Measurements from ENCODE around the gene SEMA4G.
"Not testable (repeated sequence)": the region's sequence is repeated elsewhere in the genome, so short reads cannot be mapped to it uniquely, and the experiment has no call there.

Gene SEMA4G

DNA sequence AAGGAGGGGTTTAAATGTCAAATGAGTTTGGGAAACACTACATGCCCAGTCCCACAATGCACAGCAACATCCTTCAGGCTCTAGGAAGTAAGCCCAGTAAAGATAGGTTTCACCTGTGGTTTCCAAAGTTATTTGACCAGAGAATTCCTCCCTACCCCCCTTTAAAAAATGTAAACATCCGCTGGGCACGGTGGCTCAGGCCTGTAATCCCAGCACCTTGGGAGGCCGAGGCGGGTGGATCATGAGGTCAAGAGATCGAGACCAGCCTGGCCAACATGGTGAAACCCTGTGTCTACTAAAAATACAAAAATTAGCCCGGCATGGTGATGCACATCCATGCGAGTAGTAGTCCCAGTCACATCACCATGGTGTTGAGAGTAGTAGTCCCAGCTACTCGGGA is 6.1 kb downstream of the SEMA4G start:
- not testable (repeated sequence) for DNase-seq (ENCODE audit: low spot score in 2 of 2); H3K27ac Mint-ChIP-seq (ENCODE audit: low read depth)

DNA sequence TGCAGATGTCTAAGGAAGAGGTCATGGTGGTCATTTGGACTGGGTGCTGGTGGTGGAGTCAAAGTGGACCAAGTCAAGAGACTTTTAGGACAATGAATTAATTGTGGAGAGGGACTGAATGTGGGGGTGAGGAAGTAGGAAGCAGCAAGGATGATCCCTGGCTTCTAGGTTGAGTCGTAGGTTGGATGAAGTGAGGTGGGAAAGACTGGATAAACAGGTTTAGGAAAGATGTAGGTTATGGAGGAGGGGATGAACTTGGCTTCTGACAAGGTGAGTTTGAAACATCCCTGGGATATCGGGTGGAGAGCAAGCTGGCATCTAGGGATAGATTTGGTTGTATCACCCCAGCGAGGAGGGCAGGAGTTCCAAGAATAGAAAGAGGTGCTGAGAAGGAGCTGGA is 7.6 kb downstream of the SEMA4G start:
- no peak for DNase-seq (ENCODE audit: low spot score in 2 of 2)
- H3K27me3 Mint-ChIP-seq, result no peaks in the 10 kb centered on the region
- peaks cover under 1% of the 10 kb centered on the region for H3K4me1 Mint-ChIP-seq
- no peaks in the 10 kb centered on the region for H3K9me3 Mint-ChIP-seq
- peaks cover 6% of the 10 kb centered on the region for H3K36me3 Mint-ChIP-seq (ENCODE audit: insufficient read depth)
- no peak overlapping the region for H3K27ac Mint-ChIP-seq (ENCODE audit: low read depth)
- no peak for ATAC-seq (replicated peaks; ENCODE audit: extremely low read depth, poor library complexity, severe bottlenecking)
- no peak overlapping the region for H3K4me3 Mint-ChIP-seq

More for the DNA sequence above, 6.1 kb downstream of the SEMA4G start:
- H3K9me3 Mint-ChIP-seq; H3K4me3 Mint-ChIP-seq; H3K4me1 Mint-ChIP-seq; H3K27me3 Mint-ChIP-seq; ATAC-seq (replicated peaks; ENCODE audit: extremely low read depth, poor library complexity, severe bottlenecking); H3K36me3 Mint-ChIP-seq (ENCODE audit: insufficient read depth): not testable (repeated sequence)

DNA sequence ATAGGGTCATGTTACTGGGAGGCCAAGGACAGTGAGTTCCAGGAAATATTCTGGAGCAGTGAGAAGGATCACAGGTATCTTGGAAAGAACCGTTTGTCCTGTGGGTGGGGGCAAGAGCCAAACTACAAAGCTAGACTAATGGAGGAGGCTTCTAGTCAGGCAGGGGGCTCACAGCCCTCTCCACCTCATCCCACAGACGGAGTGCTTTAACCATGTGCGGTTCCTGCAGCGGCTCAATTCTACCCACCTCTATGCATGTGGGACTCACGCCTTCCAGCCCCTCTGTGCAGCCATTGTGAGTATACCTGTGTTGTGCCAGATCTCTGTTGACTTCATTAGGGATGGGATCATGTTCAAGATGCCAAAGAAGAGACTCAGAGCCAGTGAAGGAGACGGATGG is 8.1 kb downstream of the SEMA4G start:
- H3K27ac Mint-ChIP-seq (ENCODE audit: low read depth), result no peak overlapping the region
- no peaks in the 10 kb centered on the region for H3K27me3 Mint-ChIP-seq
- no peaks in the 10 kb centered on the region for H3K9me3 Mint-ChIP-seq
- no peak overlapping the region for H3K4me3 Mint-ChIP-seq
- peaks cover 5% of the 10 kb centered on the region for H3K4me1 Mint-ChIP-seq
- ATAC-seq (replicated peaks; ENCODE audit: extremely low read depth, poor library complexity, severe bottlenecking), result no peak
- peaks cover 9% of the 10 kb centered on the region for H3K36me3 Mint-ChIP-seq (ENCODE audit: insufficient read depth)
- no peak for DNase-seq (ENCODE audit: low spot score in 2 of 2)

DNA sequence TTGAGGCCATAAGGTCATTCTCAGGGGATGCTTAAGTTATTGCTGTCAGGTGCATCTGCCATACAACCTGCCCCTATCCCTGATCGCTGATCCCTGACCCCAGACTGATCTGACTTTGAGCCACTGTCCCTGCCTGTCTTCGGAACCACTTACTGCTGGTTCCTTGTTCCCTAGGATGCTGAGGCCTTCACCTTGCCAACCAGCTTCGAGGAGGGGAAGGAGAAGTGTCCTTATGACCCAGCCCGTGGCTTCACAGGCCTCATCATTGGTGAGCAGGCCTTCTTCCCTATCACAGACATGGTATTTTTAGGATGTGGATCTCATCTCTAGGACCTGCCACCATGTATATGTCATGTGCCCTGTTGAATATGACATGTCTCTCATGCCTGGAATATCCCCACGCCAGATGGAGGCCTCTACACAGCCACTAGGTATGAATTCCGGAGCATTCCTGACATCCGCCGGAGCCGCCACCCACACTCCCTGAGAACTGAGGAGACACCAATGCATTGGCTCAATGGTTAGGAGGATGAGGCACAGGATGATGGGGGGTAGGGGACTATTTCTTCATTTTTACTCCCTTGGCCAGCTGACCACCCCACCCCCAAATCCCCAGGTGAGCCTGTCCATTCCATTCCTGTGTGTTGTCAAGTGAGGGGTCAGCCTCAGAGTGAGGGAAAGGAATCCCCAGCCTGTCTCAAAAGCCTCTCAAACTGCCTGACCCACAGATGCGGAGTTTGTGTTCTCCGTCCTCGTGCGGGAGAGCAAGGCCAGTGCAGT is 9.0 kb downstream of the SEMA4G start:
- peaks cover 5% of the 10 kb centered on the region for H3K4me1 Mint-ChIP-seq

GRCh38 chr10:100978901-100979195 is 9.5 kb downstream of the SEMA4G start:
- DNase-seq (ENCODE audit: low spot score in 2 of 2) (no peak), ATAC-seq (replicated peaks; ENCODE audit: extremely low read depth, poor library complexity, severe bottlenecking) (no peak)
- H3K36me3 Mint-ChIP-seq (ENCODE audit: insufficient read depth), result peaks cover 12% of the 10 kb centered on the region
- H3K27me3 Mint-ChIP-seq, result no peaks in the 10 kb centered on the region
- H3K4me3 Mint-ChIP-seq, result no peak overlapping the region
- peaks cover 5% of the 10 kb centered on the region for H3K4me1 Mint-ChIP-seq
- no peak overlapping the region for H3K27ac Mint-ChIP-seq (ENCODE audit: low read depth)
- no peaks in the 10 kb centered on the region for H3K9me3 Mint-ChIP-seq

More for the DNA sequence above, 9.0 kb downstream of the SEMA4G start:
- no peak overlapping the region for H3K4me3 Mint-ChIP-seq
- H3K36me3 Mint-ChIP-seq (ENCODE audit: insufficient read depth), result peaks cover 12% of the 10 kb centered on the region
- no peak overlapping the region for H3K27ac Mint-ChIP-seq (ENCODE audit: low read depth)
- DNase-seq (ENCODE audit: low spot score in 2 of 2) (no peak), ATAC-seq (replicated peaks; ENCODE audit: extremely low read depth, poor library complexity, severe bottlenecking) (no peak)
- no peaks in the 10 kb centered on the region for H3K9me3 Mint-ChIP-seq
- H3K27me3 Mint-ChIP-seq, result no peaks in the 10 kb centered on the region

DNA sequence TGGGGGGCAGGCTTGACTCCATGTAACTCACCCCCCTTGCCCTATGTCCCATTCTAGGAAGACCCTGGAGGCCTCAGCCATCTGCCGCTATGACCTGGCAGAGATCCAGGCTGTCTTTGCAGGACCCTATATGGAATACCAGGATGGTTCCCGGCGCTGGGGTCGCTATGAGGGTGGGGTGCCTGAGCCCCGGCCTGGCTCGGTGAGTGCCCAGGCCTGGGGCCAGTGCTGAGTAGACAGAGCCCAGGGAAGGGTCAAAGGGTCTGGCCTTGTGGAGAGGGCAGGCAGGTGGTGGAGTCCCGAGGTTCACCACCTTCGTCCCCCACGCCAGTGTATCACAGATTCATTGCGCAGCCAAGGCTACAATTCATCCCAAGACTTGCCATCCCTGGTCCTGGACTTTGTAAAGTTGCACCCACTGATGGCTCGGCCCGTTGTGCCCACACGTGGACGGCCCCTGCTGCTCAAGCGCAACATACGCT is 10.5 kb downstream of the SEMA4G start:
- Mint-ChIP-seq H3K4me1 (peaks cover 13% of the 10 kb centered on the region), H3K9me3 (no peaks in the 10 kb centered on the region), H3K27ac (ENCODE audit: low read depth) (no peak overlapping the region), H3K4me3 (no peak overlapping the region), H3K36me3 (ENCODE audit: insufficient read depth) (peaks cover 12% of the 10 kb centered on the region), H3K27me3 (no peaks in the 10 kb centered on the region)
- no peak for ATAC-seq (replicated peaks; ENCODE audit: extremely low read depth, poor library complexity, severe bottlenecking)
- DNase-seq (ENCODE audit: low spot score in 2 of 2), result no peak

- Mint-ChIP-seq H3K4me1 (peaks cover 15% of the 10 kb centered on the region), H3K36me3 (ENCODE audit: insufficient read depth) (peaks cover 15% of the 10 kb centered on the region), H3K9me3 (no peaks in the 10 kb centered on the region), H3K4me3 (no peak overlapping the region), H3K27ac (ENCODE audit: low read depth) (no peak overlapping the region), H3K27me3 (no peaks in the 10 kb centered on the region)
- ATAC-seq (replicated peaks; ENCODE audit: extremely low read depth, poor library complexity, severe bottlenecking) (no peak), DNase-seq (ENCODE audit: low spot score in 2 of 2) (no peak)
Measured at GRCh38 chr10:100980311-100980710, 11.0 kb downstream of the SEMA4G start.

DNA sequence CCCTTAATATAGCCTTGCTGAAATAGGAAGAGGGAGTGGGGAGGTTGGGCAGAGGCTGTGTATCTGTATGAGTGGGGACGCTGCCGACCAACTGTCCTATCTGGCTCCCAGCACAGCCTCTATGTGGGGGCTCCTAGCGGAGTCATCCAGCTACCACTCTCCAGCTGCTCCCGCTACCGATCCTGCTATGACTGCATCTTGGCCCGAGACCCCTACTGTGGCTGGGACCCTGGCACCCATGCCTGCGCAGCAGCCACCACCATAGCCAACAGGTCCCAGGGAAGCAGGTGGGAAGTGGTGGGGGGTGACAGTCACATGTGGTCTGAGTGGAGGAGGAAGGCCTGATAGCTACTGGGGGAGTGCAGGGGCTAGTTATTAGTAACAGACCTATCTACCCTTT is 11.4 kb downstream of the SEMA4G start:
- peaks cover 15% of the 10 kb centered on the region for H3K36me3 Mint-ChIP-seq (ENCODE audit: insufficient read depth)
- H3K9me3 Mint-ChIP-seq, result no peaks in the 10 kb centered on the region
- no peak overlapping the region for H3K4me3 Mint-ChIP-seq
- H3K27ac Mint-ChIP-seq (ENCODE audit: low read depth), result no peak overlapping the region
- H3K27me3 Mint-ChIP-seq, result no peaks in the 10 kb centered on the region
- ATAC-seq (replicated peaks; ENCODE audit: extremely low read depth, poor library complexity, severe bottlenecking) (no peak), DNase-seq (ENCODE audit: low spot score in 2 of 2) (no peak)
- peaks cover 19% of the 10 kb centered on the region for H3K4me1 Mint-ChIP-seq

DNA sequence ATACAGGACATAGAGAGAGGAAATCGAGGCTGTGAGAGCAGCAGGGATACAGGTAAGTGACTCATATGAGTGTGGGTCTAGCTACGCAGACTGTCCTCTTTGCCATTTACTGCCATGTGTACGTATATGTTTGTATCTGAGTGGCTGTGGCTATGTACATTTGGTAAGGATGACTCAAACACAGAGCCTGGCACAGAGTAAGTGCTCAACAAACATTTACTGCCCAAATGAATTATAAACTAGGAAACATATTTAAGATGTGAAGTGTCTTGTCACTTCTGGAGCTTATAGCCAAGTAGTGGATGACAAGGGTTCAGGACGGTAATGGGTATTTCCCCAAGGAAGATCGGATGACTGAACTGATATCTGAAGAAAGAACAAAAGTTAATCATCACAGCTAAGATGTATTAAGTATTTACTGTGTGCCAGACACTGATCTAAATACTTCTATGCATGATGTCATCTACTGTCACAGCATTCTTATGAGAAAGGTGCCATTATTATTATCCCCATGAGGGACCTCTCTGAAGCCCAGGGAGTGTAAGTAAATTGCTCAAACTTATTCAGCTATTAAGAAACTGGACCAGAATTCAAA is 12.0 kb downstream of the SEMA4G start:
- Mint-ChIP-seq H3K27me3 (no peaks in the 10 kb centered on the region), H3K4me3 (no peak overlapping the region), H3K36me3 (ENCODE audit: insufficient read depth) (peaks cover 15% of the 10 kb centered on the region), H3K4me1 (peaks cover 22% of the 10 kb centered on the region), H3K9me3 (no peaks in the 10 kb centered on the region), H3K27ac (ENCODE audit: low read depth) (no peak overlapping the region)
- ATAC-seq (replicated peaks; ENCODE audit: extremely low read depth, poor library complexity, severe bottlenecking) (no peak), DNase-seq (ENCODE audit: low spot score in 2 of 2) (no peak)

- Mint-ChIP-seq H3K4me1 (peaks cover 40% of the 10 kb centered on the region), H3K9me3 (no peaks in the 10 kb centered on the region), H3K36me3 (ENCODE audit: insufficient read depth) (peaks cover 20% of the 10 kb centered on the region), H3K4me3 (no peak overlapping the region), H3K27me3 (no peaks in the 10 kb centered on the region), H3K27ac (ENCODE audit: low read depth) (no peak overlapping the region)
- ATAC-seq (replicated peaks; ENCODE audit: extremely low read depth, poor library complexity, severe bottlenecking) (no peak), DNase-seq (ENCODE audit: low spot score in 2 of 2) (no peak)
Measured at GRCh38 chr10:100982916-100983830, 13.9 kb downstream of the SEMA4G start.

- Mint-ChIP-seq H3K36me3 (ENCODE audit: insufficient read depth) (peaks cover 18% of the 10 kb centered on the region), H3K27me3 (no peaks in the 10 kb centered on the region), H3K9me3 (no peaks in the 10 kb centered on the region), H3K27ac (ENCODE audit: low read depth) (peak overlapping the region; percentile 69), H3K4me1 (peaks cover 40% of the 10 kb centered on the region), H3K4me3 (no peak overlapping the region)
- no peak for ATAC-seq (replicated peaks; ENCODE audit: extremely low read depth, poor library complexity, severe bottlenecking)
- DNase-seq (ENCODE audit: low spot score in 2 of 2), result no peak
Measured at GRCh38 chr10:100983868-100984671, 14.8 kb downstream of the SEMA4G start.

DNA sequence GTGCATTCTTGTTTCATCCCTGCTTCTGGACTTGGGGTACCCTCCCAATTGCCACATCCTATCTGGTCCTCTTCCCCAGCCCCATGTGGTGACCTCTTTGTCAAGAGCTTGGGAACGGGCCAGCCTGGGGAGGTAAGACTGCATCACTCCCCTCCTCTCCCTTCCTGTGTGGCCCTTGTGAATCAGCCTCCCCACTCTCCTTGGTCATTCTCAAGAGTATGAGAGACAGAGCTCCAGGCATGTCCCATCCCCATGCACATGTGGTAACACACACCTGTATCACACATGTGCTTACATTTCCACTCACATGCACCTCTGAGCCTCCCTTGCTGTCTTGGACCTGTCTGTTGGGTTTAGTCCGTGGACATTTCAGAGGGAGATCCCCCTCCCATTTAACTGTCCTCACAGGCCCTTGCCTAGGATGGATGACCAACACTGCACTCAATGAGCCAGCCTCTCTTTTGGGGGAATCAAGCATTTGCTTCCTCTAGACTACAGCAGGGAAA is 15.4 kb downstream of the SEMA4G start:
- Mint-ChIP-seq H3K27ac (ENCODE audit: low read depth) (peak overlapping the region; percentile 69), H3K27me3 (no peaks in the 10 kb centered on the region), H3K9me3 (no peaks in the 10 kb centered on the region), H3K4me3 (no peak overlapping the region), H3K36me3 (ENCODE audit: insufficient read depth) (peaks cover 18% of the 10 kb centered on the region), H3K4me1 (peaks cover 40% of the 10 kb centered on the region)
- ATAC-seq (replicated peaks; ENCODE audit: extremely low read depth, poor library complexity, severe bottlenecking) (no peak), DNase-seq (ENCODE audit: low spot score in 2 of 2) (no peak)

Data from central memory CD8-positive, alpha-beta T cell (primary cell).